MG63 (cell line): ENCODE data around the gene PLAAT3. TPM values are rescaled to one million over a fixed set of nuclear protein-coding genes. Genes with fewer than 3 reads are reported as not detected.
"Not testable (repeated sequence)": the region's sequence is repeated elsewhere in the genome, so short reads cannot be mapped to it uniquely, and the experiment has no call there.

Source experiments
- DNase-seq: peaks from one replicate; pipeline ENCODE4 v3.0.0-alpha.2; 2020
- H3K27me3 ChIP-seq: fragments of 250-450 bp; sonication (Bioruptor Pico); 2 replicates; pipeline ENCODE4 v1.5.1; 2020; ENCODE audit warnings: mild to moderate bottlenecking, moderate library complexity
- H3K36me3 ChIP-seq: fragments of 250-450 bp; sonication (Bioruptor Pico); 2 replicates; pipeline ENCODE4 v1.5.1; 2020; ENCODE audit warnings: mild to moderate bottlenecking, moderate library complexity
- H3K4me3 ChIP-seq: fragments of 250-450 bp; sonication (Bioruptor Pico); 2 replicates; pipeline ENCODE4 v1.5.1; 2020; ENCODE audit warnings: mild to moderate bottlenecking, moderate library complexity
- H3K9me3 ChIP-seq: fragments of 250-450 bp; sonication (Bioruptor Pico); 2 replicates; pipeline ENCODE4 v1.5.1; 2020; ENCODE audit warnings: mild to moderate bottlenecking, moderate library complexity
- total RNA-seq: library from RNA; depleted of rRNA; stranded (reverse); fragments of >200 nt; shearing (Covaris generic); gene quantifications from 2 replicates; pipeline ENCODE4 v1.2.3, GENCODE V29; 2014; ENCODE audit warnings: low replicate concordance

PLAAT3 gene
- total RNA-seq, 1 experiment from 2014 or later = 28.8 TPM

DNA sequence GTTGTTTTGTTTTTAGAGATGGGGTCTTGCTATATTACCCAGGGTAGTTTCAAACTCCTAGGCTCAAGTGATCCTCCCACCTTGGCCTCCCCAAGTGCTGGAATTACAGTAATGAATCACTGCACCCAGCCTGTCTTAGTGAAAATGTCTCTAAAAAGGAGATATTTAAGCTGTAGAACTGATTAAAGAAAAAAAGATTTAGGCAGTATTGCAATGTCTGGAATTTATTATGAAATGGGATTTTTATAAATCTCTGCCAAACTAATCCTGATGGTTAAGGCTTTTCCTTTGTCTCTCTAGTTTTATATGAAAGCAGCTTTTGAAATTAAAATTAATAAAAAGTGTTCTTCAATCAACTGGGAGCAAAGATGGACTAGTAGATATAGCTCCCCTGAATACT is 2.1 kb downstream of the PLAAT3 start:
- no peak for DNase-seq

DNA sequence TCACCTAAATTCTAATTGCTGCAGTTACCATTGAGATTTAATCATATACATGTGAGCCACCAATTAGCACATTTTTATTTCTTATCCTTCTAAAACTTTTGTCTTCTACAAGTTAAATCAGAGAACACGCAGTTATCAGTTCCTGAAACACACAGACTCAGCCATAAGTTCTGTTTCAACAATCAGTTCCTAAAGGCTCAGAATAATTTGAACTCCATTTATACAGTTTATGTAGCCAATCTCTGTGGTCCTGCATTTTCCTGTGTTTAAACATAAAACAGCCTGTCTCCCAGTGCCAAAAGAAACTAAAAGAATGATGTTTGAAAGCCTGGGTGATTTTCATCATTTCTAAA is 2.9 kb downstream of the PLAAT3 start:
- H3K4me3 ChIP-seq = no peak overlapping the region
- no peaks in the 10 kb centered on the region for H3K27me3 ChIP-seq
- no peaks in the 10 kb centered on the region for H3K36me3 ChIP-seq
- H3K9me3 ChIP-seq = no peaks in the 10 kb centered on the region
- no peak for DNase-seq

More for the DNA sequence above, 2.1 kb downstream of the PLAAT3 start:
- Histone ChIP-seq H3K4me3 (no peak overlapping the region), H3K9me3 (no peaks in the 10 kb centered on the region), H3K36me3 (no peaks in the 10 kb centered on the region), H3K27me3 (no peaks in the 10 kb centered on the region)

DNA sequence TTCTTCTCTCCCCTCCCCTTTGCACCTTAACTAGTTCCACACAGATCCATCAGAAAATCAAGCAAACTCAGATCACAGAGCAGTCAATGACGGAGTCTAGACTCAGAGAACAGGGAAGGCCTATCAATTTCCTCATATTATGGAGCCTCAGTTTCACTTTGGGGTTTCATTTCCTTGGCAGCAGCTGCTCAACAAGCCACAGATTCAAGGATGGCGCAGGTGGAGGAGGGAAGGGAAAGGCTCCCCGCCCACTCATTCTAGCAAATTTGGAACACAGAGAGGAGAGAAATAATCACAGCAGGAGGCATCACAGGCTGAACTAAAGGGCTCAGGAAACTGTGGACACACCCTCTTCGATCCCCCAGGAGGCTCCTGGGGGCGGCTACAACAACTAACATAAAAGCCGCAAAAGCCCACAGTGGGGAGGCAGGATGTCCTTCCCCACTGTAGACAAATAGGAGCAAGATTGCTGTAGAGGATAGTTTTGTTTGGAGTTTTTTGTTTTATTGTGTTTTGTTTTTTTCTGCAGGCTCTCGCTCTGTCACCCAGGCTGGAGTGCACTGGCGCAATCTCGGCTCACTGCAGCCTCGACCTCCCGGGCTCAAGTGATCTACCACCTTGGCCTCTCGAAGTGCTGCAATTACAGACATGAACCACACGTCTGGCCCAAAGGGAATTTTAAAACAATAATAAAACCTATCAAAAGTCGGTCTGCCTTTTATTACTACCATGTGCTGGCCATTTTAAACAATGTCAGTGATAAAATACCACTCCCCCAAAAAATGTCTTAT is 3.4 kb downstream of the PLAAT3 start:
- Histone ChIP-seq H3K9me3 (no peaks in the 10 kb centered on the region), H3K27me3 (no peaks in the 10 kb centered on the region), H3K36me3 (no peaks in the 10 kb centered on the region), H3K4me3 (no peak overlapping the region)
- no peak for DNase-seq

DNA sequence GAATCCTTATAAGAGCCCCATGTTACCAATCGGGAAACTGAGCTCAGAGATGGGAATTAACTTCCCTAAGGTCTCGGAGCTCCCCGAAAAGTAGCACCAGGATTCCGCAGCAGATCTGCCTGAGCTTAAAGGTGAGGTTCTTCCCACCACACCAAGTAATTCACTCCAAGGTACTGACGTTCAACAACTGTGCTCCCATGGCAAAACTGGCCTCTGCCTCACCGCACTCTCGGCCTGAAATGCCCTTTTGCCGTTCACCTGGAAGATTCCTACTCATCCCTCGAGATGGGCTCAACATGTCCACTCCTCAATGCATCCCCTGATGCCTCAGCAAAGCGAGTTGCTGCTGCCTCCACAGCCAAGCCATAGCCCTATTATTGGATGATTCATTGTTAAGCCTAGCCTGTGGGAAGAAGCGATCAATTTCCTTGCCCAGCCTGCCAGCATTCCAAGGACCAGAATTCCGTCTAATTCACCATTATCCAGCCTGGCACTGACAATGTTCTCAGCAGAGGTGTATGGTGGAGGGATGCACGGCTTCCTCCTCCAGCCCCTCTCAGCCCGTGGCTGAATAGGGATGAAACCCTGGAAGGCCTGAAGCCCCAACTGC is 4.2 kb downstream of the PLAAT3 start:
- Histone ChIP-seq H3K27me3 (no peaks in the 10 kb centered on the region), H3K4me3 (no peak overlapping the region), H3K9me3 (no peaks in the 10 kb centered on the region), H3K36me3 (no peaks in the 10 kb centered on the region)
- DNase-seq = peak; percentile 32

DNA sequence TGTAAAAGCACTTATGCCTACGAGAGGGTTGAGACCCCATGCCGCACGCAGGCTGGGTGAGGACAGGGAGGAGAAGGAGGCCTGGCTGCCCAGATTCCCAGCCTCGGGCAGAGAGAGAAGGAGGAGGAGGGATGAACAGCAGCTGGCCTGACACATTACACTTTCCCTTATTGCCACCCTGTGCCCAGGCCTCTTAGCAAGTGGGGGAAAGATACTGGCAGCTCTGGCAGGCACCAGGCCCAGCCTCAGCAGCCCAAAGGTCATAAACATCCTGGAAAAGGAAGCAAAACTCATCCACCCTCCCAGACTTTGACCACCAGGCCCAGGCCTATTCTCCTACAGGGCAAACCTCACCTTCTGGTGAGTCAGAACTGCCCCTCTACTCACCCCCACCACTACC is 4.7 kb downstream of the PLAAT3 start:
- Histone ChIP-seq H3K27me3 (no peaks in the 10 kb centered on the region), H3K4me3 (no peak overlapping the region), H3K36me3 (no peaks in the 10 kb centered on the region), H3K9me3 (no peaks in the 10 kb centered on the region)
- peak; percentile 60 for DNase-seq

DNA sequence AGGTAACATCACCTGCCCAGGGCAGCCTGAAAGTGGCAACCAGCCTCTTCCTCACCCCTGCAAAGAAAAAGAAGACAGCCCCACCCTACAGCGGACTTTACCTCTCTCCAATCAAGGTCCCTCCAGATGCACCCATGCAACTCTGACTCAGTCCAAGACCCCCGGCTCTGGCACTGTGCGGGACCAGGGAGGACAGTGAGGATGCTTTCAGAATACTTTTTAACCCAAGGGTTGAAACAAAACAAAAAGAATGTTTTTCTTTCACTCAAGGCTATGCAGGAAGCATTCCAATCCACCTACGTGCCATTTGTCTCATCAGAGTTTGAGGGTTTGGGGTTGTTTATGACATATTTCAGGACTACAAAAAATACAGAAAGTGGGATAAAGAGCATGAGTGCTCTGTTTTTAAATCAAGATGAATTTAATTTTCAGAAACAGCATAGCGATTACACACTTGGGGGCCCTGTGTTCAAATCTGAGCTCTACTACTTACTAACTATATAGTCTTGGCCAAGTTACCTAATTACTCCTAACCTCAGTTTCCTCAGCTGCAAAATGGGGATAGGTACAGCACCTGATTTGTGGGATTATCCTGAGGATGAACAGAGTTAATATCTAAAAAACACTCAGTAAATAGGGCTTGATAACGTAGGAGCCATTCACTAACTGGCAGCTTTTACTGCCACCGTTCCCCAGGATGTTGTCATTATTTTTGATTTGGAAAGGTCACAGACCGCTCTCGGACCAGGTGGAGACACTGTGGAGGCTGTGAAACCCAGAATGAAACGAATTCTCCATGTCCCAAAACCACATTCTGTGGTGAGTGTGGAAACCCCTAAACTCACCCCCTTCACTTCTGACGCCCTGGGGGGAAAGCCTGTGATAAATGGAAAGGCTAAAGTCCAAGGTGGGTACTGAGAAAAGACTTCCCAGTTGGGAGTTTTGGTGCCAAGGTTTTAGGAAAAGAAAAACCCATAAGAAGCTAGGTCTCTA is 5.6 kb downstream of the PLAAT3 start:
- H3K9me3 ChIP-seq = no peaks in the 10 kb centered on the region
- H3K27me3 ChIP-seq = no peaks in the 10 kb centered on the region
- H3K36me3 ChIP-seq = no peaks in the 10 kb centered on the region
- peak; percentile 36 for DNase-seq
- no peak overlapping the region for H3K4me3 ChIP-seq

DNA sequence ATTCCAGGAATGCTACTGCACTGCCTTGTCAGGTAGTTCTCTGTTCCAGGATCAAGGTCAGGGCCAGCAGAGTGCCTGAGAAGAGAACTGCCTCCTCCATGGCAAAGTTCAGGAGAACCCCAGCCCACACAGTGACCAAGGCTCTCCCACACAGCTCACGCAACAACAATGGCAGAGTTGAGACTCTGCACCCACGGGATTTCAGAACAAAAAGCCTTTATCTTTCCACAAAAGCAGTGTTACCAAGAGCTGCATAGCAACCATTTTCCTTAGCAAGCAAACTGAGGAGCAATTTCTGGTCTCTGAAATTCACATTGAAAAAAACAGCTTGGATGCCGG is 11.1 kb downstream of the PLAAT3 start:
- H3K4me3 ChIP-seq = no peak overlapping the region
- DNase-seq = no peak
- H3K9me3 ChIP-seq = no peaks in the 10 kb centered on the region
- no peaks in the 10 kb centered on the region for H3K36me3 ChIP-seq
- no peaks in the 10 kb centered on the region for H3K27me3 ChIP-seq

DNA sequence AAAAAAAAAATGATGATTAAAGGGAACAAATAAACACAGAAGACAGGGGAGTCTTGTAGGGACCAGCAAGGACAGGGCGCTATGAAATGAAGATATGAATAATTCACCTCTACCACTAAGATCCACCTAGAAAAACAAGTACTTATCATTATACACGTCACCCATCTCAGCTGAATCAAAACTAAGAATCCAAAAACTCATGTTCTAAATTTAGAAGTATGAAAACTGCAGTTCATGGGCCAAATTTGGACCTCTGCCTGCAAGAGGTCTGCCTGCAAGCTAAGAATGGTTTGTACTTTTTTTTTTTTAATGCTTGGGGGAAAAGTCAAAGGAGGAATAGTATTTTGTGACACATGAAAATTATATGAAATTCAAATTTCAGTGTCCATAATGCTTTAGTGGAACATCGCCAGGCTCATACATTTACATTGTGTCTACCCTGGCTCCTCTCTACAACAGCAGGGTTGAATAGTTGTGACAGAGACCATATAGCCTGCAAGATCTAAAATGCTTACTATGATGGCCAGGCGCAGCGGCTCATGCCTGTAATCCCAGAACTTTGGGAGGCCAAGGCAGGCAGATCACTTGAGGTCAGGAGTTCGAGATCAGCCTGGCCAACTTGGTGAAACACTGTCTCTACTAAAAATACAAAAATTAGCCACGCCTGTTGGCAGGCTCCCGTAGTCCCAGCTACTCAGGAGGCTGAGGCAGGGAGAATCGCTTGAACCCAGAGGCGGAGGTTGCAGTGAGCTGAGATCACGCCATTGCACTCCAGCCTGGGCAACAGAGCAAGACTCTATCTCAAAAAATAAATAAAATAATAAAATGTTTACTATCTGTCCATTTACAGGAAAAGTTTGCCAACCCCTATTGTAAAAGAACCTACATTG is 11.7 kb downstream of the PLAAT3 start:
- H3K27me3 ChIP-seq, H3K36me3 ChIP-seq, H3K9me3 ChIP-seq, DNase-seq, H3K4me3 ChIP-seq: not testable (repeated sequence)

DNA sequence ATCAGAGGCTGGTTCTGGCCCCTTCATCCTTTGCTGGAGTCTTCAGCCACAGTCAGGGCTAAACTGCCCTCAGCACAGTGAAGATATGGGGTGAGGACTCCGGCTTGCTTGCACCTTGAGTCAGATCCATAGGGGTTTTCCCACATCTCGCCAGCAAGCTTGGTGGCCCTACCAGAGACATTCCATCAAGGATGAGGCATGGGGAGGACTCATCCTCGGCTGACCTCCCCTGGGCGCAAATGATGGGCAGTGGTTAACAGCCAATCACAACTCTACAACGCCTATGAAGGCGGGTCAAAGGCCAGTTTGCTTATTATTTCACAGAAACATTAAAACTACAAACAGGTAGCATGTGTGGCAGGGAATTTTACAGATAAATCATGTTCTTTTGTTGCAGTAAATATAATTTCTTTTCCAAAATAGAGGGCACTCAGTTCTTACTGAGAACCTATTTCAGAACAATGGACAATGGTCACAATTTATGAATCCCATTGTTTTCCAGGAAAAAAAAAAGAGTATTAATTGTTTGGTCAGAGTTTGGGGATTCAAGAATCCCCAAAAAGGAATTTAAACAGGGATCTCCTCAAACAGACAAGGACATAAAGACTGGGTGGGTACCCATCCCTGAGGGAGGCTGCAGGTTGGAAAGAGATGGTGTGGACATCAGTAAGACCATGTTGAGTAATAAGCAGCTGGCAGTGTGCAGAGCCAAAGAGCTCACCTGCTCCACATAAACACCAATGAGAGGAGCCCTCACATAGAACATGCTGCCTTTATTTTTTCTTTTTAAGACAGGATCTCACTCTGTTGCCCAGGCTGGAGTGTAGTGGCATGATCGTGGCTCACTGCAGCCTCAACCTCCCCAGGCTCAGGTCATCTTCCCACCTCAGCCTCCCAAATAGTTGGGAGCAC is 14.8 kb downstream of the PLAAT3 start:
- no peaks in the 10 kb centered on the region for H3K9me3 ChIP-seq
- no peak overlapping the region for H3K4me3 ChIP-seq
- no peaks in the 10 kb centered on the region for H3K27me3 ChIP-seq
- peak; percentile 59 for DNase-seq
- H3K36me3 ChIP-seq = no peaks in the 10 kb centered on the region

DNA sequence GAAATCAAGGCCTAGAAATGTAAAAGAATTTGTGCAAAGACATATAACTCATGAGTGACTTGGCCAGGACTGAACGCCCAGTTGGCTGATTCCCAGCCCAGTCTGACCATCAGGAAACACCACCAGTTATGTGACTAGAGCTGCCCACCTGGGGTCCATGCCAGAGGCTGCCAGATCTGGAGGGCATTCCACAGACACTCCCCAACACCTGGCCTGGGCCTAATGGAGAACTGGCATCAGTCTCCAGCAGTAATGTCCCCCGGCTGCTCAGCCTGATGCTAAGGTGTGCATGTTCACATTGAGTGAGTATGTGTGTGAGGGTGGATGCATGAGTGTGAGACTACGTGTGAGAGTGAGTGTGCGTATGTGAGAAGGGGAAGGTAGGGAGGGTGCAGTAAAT is 15.7 kb downstream of the PLAAT3 start:
- no peaks in the 10 kb centered on the region for H3K9me3 ChIP-seq
- no peaks in the 10 kb centered on the region for H3K36me3 ChIP-seq
- no peak overlapping the region for H3K4me3 ChIP-seq
- no peak for DNase-seq
- H3K27me3 ChIP-seq = no peaks in the 10 kb centered on the region

DNA sequence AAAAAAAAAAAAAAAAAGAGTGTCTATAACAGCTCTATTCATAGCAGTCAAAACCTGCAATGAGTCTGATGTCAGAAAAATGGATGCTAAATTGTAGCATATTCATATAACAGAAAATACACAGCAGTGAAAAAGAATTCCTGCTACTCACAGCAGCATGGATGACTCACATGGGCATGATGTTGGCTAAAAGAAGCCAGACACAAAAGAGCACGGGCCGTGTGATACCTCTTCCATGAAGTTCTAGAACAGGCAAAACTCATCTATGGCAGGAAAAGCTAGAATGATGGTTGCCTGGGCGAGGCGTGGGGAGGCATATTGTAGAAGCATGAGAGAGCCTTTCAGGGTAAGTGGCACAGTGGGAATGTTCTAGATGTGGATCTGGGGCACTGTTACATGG is 18.9 kb downstream of the PLAAT3 start:
- DNase-seq = peak; percentile 26
- Histone ChIP-seq H3K27me3 (no peaks in the 10 kb centered on the region), H3K36me3 (no peaks in the 10 kb centered on the region), H3K9me3 (no peaks in the 10 kb centered on the region), H3K4me3 (no peak overlapping the region)

DNA sequence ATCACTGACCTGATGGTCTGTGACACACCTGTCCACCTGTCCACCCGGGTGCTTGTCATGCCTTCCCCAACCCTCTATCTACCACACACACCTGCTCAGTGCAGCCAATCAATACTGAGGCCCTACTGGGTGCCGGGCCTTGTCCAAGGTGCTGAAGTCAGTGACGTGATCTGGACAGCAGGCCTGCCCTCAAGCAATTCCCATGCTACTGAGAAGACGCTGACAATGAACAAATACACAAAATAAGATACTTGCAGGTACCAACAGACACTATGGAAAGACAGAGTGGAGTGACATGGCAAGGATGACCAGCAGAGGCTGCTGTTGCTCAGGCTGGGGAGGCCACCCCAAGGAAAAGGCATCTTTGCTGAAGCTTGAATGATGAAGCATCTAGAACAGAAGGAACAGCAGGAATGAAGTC is 21.2 kb downstream of the PLAAT3 start:
- Histone ChIP-seq H3K9me3 (no peaks in the 10 kb centered on the region), H3K36me3 (no peaks in the 10 kb centered on the region), H3K4me3 (no peak overlapping the region), H3K27me3 (no peaks in the 10 kb centered on the region)
- no peak for DNase-seq

DNA sequence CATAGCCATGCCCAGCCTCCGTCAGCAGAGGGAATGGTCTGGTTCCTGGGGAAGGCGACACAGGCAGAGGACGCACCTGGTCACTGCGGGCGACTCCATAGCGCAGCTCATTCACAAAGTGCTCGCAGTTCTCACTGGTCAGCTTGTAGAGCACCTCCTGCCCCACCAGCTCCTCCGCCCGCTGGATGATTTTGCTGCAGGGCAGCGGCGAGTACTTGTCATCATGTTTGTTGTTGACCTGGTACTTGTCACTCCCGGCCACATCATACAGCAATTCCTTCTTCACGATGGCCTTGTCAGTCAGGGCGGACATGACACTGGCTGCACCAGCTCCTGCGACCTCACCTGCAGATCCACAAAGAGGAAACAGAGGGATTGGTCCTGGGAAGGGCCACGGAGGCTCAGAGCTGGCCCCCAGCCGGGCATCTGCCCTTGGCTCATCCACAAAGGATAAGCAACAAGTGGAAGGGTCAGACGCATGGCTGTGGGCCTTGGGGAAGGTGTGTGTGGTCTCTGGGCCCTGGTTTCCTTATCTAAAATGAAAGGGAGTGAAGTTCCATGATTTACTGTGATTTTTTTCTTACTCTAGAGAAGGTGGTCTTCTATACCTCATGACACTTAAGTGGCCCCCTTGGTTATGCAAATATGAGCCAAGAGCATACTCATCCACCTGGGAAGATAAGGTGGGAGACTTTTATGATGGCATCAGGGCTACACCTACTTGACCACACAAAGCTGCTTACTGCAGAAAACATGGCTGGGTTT is 24.0 kb downstream of the PLAAT3 start:
- DNase-seq = no peak

DNA sequence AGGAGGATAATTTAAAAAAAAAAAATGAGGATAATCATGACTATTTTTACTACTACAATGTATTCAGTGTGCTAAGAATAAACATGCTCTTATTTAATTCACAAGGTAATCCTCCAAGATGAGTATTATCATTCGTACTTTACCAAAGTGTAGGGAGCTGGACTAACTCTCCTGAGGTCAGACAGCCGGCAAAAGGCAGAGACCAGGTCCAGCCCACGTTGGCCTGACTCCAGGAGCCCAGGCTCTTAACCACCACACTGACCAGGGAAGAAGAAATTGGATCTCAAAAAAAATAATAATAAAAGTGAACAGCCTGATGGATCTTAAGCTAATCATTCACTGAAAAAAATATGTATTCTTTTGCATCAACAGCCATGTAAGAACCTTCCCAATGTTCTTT is 25.2 kb downstream of the PLAAT3 start:
- no peak for DNase-seq
- Histone ChIP-seq H3K4me3 (no peak overlapping the region), H3K27me3 (no peaks in the 10 kb centered on the region), H3K9me3 (no peaks in the 10 kb centered on the region), H3K36me3 (no peaks in the 10 kb centered on the region)

More for the DNA sequence above, 24.0 kb downstream of the PLAAT3 start:
- Histone ChIP-seq H3K27me3 (no peaks in the 10 kb centered on the region), H3K4me3 (no peak overlapping the region), H3K9me3 (no peaks in the 10 kb centered on the region), H3K36me3 (no peaks in the 10 kb centered on the region)
